Activated CD4-positive, alpha-beta T cell treated with anti-CD3 and anti-CD28 coated beads, Interleukin-2, amount 10 ng/mL, durations not matched to agents 7 days and 5 days (primary cell): Measurements from ENCODE around the gene SRD5A3. TPM values are rescaled to one million over a fixed set of nuclear protein-coding genes. Genes with fewer than 3 reads are reported as not detected.

Experiments used
- CTCF ChIA-PET: fragments of 350-600 bp; sonication (Branson Sonifier 250); formaldehyde crosslinking; loops from one replicate; lab custom pipeline; 2021; ENCODE audit warnings: antibody characterized with exemption; lab: Charles Lee
- POLR2A ChIA-PET: fragments of 350-600 bp; sonication (Branson Sonifier 250); formaldehyde crosslinking; loops from one replicate; lab custom pipeline; 2021; ENCODE audit warnings: antibody characterized with exemption; lab: Charles Lee
- DNase-seq: peaks from one replicate; pipeline ENCODE4 v3.0.0-alpha.2; 2020
- H3K27ac Mint-ChIP-seq: one replicate; pipeline ENCODE4 v1.8.0; 2021; ENCODE audit warnings: mild to moderate bottlenecking, moderate library complexity, mixed read lengths
- H3K27me3 Mint-ChIP-seq: one replicate; pipeline ENCODE4 v1.8.0; 2021; ENCODE audit warnings: mixed read lengths
- H3K36me3 Mint-ChIP-seq: one replicate; pipeline ENCODE4 v1.8.0; 2021; ENCODE audit warnings: low read depth, mixed read lengths
- H3K4me1 Mint-ChIP-seq: one replicate; pipeline ENCODE4 v1.8.0; 2021; ENCODE audit warnings: mixed read lengths
- H3K4me3 Mint-ChIP-seq: one replicate; pipeline ENCODE4 v1.8.0; 2021; ENCODE audit warnings: mild to moderate bottlenecking, moderate library complexity, mixed read lengths
- H3K9me3 Mint-ChIP-seq: one replicate; pipeline ENCODE4 v1.8.0; 2021; ENCODE audit warnings: mixed read lengths
- total RNA-seq, 2 experiments: library from RNA; stranded (reverse); gene quantifications; one replicate each; pipeline ENCODE4 v1.2.3, GENCODE V29; 2021

Gene SRD5A3
- total RNA-seq, 2 experiments from 2014 or later = 8.3 to 10.3 TPM

DNA sequence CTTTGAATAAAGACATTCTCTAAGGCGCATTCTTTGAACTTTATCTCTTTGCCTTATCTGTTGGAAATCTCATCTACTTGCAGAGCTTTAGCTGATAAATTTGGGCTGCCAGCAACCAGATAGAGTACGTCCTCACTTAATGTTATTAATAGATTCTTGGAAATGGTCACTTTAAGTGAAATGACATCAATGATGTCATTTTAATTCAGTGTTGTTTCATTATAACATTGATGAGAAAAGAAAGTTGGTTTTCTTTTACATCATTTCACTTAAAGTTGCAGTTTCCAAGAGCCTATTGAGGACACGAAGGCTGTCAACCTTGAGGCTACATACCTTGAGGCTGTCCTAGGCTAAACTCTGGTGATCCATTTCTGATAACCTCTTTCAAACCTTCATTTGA is 59.0 kb downstream of the SRD5A3 start:
- Mint-ChIP-seq H3K4me3 (no peak overlapping the region), H3K9me3 (no peaks in the 10 kb centered on the region), H3K4me1 (peaks cover 47% of the 10 kb centered on the region), H3K36me3 (peaks cover 47% of the 10 kb centered on the region), H3K27ac (no peak overlapping the region), H3K27me3 (no peaks in the 10 kb centered on the region)
- ChIA-PET CTCF (no interaction called here), POLR2A (no interaction called here)
- no peak for DNase-seq

DNA sequence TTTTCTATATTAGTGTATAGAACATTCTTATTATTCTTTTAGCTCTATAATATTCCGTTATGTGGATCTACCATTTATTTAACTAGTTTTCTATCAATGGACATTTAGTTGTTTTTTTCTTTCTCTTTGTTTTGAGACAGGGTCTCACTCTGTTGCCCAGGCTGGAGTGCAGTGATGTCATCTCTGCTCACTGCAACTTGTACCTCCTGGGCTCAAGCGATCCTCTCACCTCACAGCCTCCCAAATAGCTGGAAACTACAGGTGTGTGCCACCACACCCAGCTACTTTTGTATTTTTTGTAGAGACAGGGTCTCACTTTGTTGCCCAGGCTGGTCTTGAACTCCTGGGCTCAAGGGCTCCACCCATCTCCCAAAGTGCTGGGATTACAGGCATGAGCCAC is 60.5 kb downstream of the SRD5A3 start:
- no peaks in the 10 kb centered on the region for H3K27me3 Mint-ChIP-seq
- POLR2A ChIA-PET = no interaction called here
- H3K4me3 Mint-ChIP-seq = no peak overlapping the region
- H3K9me3 Mint-ChIP-seq = no peaks in the 10 kb centered on the region
- H3K4me1 Mint-ChIP-seq = peaks cover 45% of the 10 kb centered on the region
- CTCF ChIA-PET = no interaction called here
- no peak for DNase-seq
- H3K27ac Mint-ChIP-seq = no peak overlapping the region
- peaks cover 40% of the 10 kb centered on the region for H3K36me3 Mint-ChIP-seq

GRCh38 chr4:55407119-55407518 is 61.1 kb downstream of the SRD5A3 start:
- Mint-ChIP-seq H3K4me1 (peaks cover 48% of the 10 kb centered on the region), H3K36me3 (peaks cover 44% of the 10 kb centered on the region)

DNA sequence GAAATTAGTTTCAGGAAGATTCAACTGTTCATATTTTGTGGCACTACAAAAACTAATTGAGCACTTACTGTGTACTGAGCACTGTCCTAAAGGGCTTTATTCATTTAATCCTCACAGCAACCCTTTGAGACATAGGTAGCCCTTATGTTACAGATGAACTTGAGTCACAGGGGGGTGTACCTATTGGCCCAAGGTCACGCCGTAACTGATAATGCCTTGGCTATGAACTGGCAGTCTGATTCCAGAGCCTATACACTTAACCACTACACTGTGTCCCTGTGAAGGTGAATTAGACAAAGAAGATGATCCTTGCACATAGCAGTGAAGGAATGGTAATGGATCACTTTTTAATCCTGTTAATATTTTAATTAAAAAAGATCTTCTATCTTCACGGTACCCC is 61.7 kb downstream of the SRD5A3 start:
- Mint-ChIP-seq H3K27ac (no peak overlapping the region), H3K36me3 (peaks cover 44% of the 10 kb centered on the region), H3K27me3 (no peaks in the 10 kb centered on the region), H3K4me1 (peaks cover 48% of the 10 kb centered on the region), H3K4me3 (no peak overlapping the region), H3K9me3 (no peaks in the 10 kb centered on the region)
- CTCF ChIA-PET = interaction anchor here (0.6 kb wide), 1 partner anchor 12 kb away, joined by 3 read pairs; the partner anchor contains the start of gene TMEM165
- POLR2A ChIA-PET = no interaction called here
- no peak for DNase-seq

More at GRCh38 chr4:55407119-55407518, 61.1 kb downstream of the SRD5A3 start:
- no peak for DNase-seq
- CTCF ChIA-PET = interaction anchor here (0.6 kb wide), 1 partner anchor 12 kb away, joined by 3 read pairs; the partner anchor contains the start of gene TMEM165
- Mint-ChIP-seq H3K27ac (no peak overlapping the region), H3K4me3 (no peak overlapping the region), H3K9me3 (no peaks in the 10 kb centered on the region), H3K27me3 (no peaks in the 10 kb centered on the region)
- POLR2A ChIA-PET = no interaction called here

DNA sequence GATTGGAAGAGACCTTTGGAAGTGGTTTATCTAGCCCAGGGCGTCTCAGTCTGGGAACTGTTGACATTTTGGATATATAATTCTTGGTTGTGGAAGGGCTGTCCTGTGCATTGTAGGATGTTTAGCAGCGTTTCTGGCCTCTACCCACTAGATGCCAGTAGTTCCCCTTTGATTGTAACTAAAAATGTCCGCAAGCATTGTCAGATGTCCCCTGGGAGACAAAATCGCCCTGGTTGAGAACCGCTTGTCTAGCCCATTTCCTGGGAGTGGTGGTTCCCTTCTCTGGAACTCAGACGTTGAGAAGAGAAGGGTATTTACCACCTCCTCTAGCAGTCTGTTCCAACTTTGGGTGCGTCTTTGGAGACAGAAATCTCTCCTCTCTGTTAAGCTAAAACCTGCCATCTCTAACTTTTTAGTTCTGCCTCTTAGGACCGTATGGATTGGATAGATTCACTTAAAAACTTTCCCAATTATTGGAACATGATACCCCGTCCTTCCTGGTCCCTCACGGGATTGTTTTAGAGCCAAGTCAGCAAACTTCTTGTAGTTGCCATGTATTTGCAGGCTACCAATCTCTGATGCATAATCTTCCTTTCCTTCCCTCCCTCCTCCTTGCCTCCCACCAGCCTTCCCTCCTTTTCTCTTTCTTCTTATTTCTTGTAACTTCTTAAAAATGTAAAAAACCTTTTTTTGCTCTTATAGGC is 63.6 kb downstream of the SRD5A3 start:
- Mint-ChIP-seq H3K27me3 (no peaks in the 10 kb centered on the region), H3K4me3 (no peak overlapping the region), H3K27ac (peak overlapping the region; percentile 63), H3K4me1 (peaks cover 38% of the 10 kb centered on the region), H3K9me3 (no peaks in the 10 kb centered on the region), H3K36me3 (peaks cover 33% of the 10 kb centered on the region)
- CTCF ChIA-PET = interaction anchor here (0.9 to 1.5 kb wide), 4 partner anchors 16 to 41 kb away, joined by 3 to 5 read pairs (median 4); no protein-coding TSS in a partner anchor
- POLR2A ChIA-PET = no interaction called here
- no peak for DNase-seq

- no peaks in the 10 kb centered on the region for H3K27me3 Mint-ChIP-seq
- POLR2A ChIA-PET = interaction anchor here (0.7 kb wide), 1 partner anchor 7 kb away, joined by 6 read pairs; no protein-coding TSS in a partner anchor
These were observed 64.4 kb downstream of the SRD5A3 start for GRCh38 chr4:55410431-55410830.

GRCh38 chr4:55411621-55412020 is 65.6 kb downstream of the SRD5A3 start:
- peaks cover 18% of the 10 kb centered on the region for H3K36me3 Mint-ChIP-seq
- H3K27ac Mint-ChIP-seq = no peak overlapping the region
- DNase-seq = no peak
- no peaks in the 10 kb centered on the region for H3K9me3 Mint-ChIP-seq
- peaks cover 25% of the 10 kb centered on the region for H3K4me1 Mint-ChIP-seq
- H3K27me3 Mint-ChIP-seq = no peaks in the 10 kb centered on the region
- ChIA-PET POLR2A (no interaction called here), CTCF (no interaction called here)
- no peak overlapping the region for H3K4me3 Mint-ChIP-seq

More at GRCh38 chr4:55410431-55410830, 64.4 kb downstream of the SRD5A3 start:
- H3K4me3 Mint-ChIP-seq = no peak overlapping the region
- H3K27ac Mint-ChIP-seq = no peak overlapping the region
- peaks cover 26% of the 10 kb centered on the region for H3K36me3 Mint-ChIP-seq
- no peaks in the 10 kb centered on the region for H3K9me3 Mint-ChIP-seq
- peaks cover 32% of the 10 kb centered on the region for H3K4me1 Mint-ChIP-seq
- no peak for DNase-seq
- CTCF ChIA-PET = interaction anchor here (0.9 to 1.5 kb wide), 2 partner anchors 18 to 23 kb away, joined by 3 to 5 read pairs; no protein-coding TSS in a partner anchor

GRCh38 chr4:55416176-55416575 is 70.1 kb downstream of the SRD5A3 start:
- DNase-seq = no peak
- ChIA-PET CTCF (interaction anchor here (0.9 to 1.2 kb wide), 3 partner anchors 21 to 39 kb away, joined by 3 to 5 read pairs (median 3); partner anchors contain the start of gene TMEM165), POLR2A (no interaction called here)
- no peaks in the 10 kb centered on the region for H3K9me3 Mint-ChIP-seq
- H3K27me3 Mint-ChIP-seq = no peaks in the 10 kb centered on the region
- no peak overlapping the region for H3K4me3 Mint-ChIP-seq
- H3K4me1 Mint-ChIP-seq = peaks cover 3% of the 10 kb centered on the region
- peaks cover 32% of the 10 kb centered on the region for H3K36me3 Mint-ChIP-seq
- H3K27ac Mint-ChIP-seq = no peak overlapping the region

Other genes starting within 250 kb of the SRD5A3 start
- not detected for gene KDR, start 220.6 kb upstream of the SRD5A3 start, total RNA-seq
- gene TMEM165, start 49.7 kb downstream of the SRD5A3 start, total RNA-seq = 10 to 100 TPM; 61.8 to 61.9 TPM
- gene CLOCK, start 200.7 kb downstream of the SRD5A3 start, total RNA-seq = 10 to 100 TPM in 1 of 2 experiments, 1 to 10 TPM in 1; 8.0 to 11.8 TPM
- gene PDCL2, start 246.0 kb downstream of the SRD5A3 start, total RNA-seq = not detected